SK-N-SH (cell line): ENCODE results near the gene MAB21L3. TPM values are rescaled to one million over a fixed set of nuclear protein-coding genes. Genes with fewer than 3 reads are reported as not detected.

Experiments used
- CTCF ChIA-PET: fragments of 300-600, 350-600 bp; formaldehyde crosslinking; extraction: SDS; loops from one replicate; lab custom pipeline; 2021; lab: Yijun Ruan, JAX
- POLR2A ChIA-PET: fragments of 350-600 bp; sonication (Branson Sonifier 250); formaldehyde crosslinking; extraction: SDS; loops from one replicate; lab custom pipeline; 2020; ENCODE audit warnings: antibody characterized with exemption, inconsistent platforms; lab: Yijun Ruan, JAX
- DNase-seq: peaks from one replicate; pipeline ENCODE4 v3.0.0; 2012
- H2AFZ ChIP-seq: fragments of 200-600 bp; sonication (generic); 2 replicates; pipeline ENCODE4 v1.8.1; 2016; ENCODE audit warnings: antibody characterized with exemption, mild to moderate bottlenecking, low read depth
- H3F3A ChIP-seq: fragments of 200-600 bp; sonication (generic); replicated peaks from 2 replicates; pipeline ENCODE3; 2016; ENCODE audit warnings: antibody characterized with exemption, mild to moderate bottlenecking; ENCODE audit not compliant: insufficient read depth
- H3K27ac ChIP-seq, 2 experiments: fragments of 200-500 bp in 1 of 2; fragments of 200-600 bp in 1 of 2; sonication (Bioruptor generic) in 1 of 2; sonication (generic), shearing (Covaris generic) in 1 of 2; 2 replicates each; pipeline versions ENCODE4 v1.5.1 to v1.6.1; 2014 to 2016; ENCODE audit warnings: low read depth in 2 of 2, inconsistent platforms in 1 of 2, low read length in 1 of 2, mild to moderate bottlenecking in 1 of 2, mixed read lengths in 1 of 2
- H3K27me3 ChIP-seq: fragments of 200-600 bp; sonication (generic), shearing (Covaris generic); 2 replicates; pipeline ENCODE4 v1.6.1; 2016; ENCODE audit warnings: mixed run types; ENCODE audit not compliant: insufficient read depth
- H3K36me3 ChIP-seq, 2 experiments: fragments of 200-500 bp in 1 of 2; fragments of 200-600 bp in 1 of 2; sonication (Bioruptor generic) in 1 of 2; sonication (generic) in 1 of 2; replicated peaks in 1 of 2; 2 replicates each; pipeline versions ENCODE3 to v1.5.1; 2014 to 2016; ENCODE audit warnings: low read length in 1 of 2, mild to moderate bottlenecking in 1 of 2; ENCODE audit not compliant: insufficient read depth in 2 of 2, control insufficient read depth in 1 of 2
- H3K4me1 ChIP-seq, 2 experiments: fragments of 200-500 bp in 1 of 2; fragments of 200-600 bp in 1 of 2; sonication (Bioruptor generic) in 1 of 2; sonication (generic), shearing (Covaris generic) in 1 of 2; 2 replicates each; pipeline versions ENCODE4 v1.5.1 to v1.6.1; 2014 to 2016; ENCODE audit warnings: low read depth in 1 of 2, low read length in 1 of 2, mixed run types in 1 of 2; ENCODE audit not compliant: insufficient read depth in 2 of 2, control insufficient read depth in 1 of 2
- H3K4me2 ChIP-seq: fragments of 200-600 bp; sonication (generic), shearing (Covaris generic); 2 replicates; pipeline ENCODE4 v1.6.1; 2017; ENCODE audit warnings: mixed run types
- H3K4me3 ChIP-seq, 2 experiments: fragments of 200-500 bp in 1 of 2; fragments of 200-600 bp in 1 of 2; sonication (Bioruptor generic) in 1 of 2; sonication (generic), shearing (Covaris generic) in 1 of 2; 2 replicates each; pipeline versions ENCODE4 v1.5.1 to v1.8.1; 2014 to 2016; ENCODE audit warnings: low read depth in 2 of 2, inconsistent platforms in 1 of 2, low read length in 1 of 2, mild to moderate bottlenecking in 1 of 2, mixed read lengths in 1 of 2, moderate library complexity in 1 of 2
- H3K79me2 ChIP-seq: fragments of 200-600 bp; sonication (generic); 2 replicates; pipeline ENCODE4 v1.8.1; 2017; ENCODE audit warnings: mild to moderate bottlenecking; ENCODE audit not compliant: insufficient read depth
- H3K9ac ChIP-seq: fragments of 200-600 bp; sonication (generic); 2 replicates; pipeline ENCODE4 v1.6.1; 2017; ENCODE audit warnings: mixed run types
- H3K9me2 ChIP-seq: fragments of 200-600 bp; sonication (generic); 2 replicates; pipeline ENCODE4 v1.6.1; 2017; ENCODE audit warnings: mixed run types
- H3K9me3 ChIP-seq: fragments of 200-600 bp; sonication (generic); 2 replicates; pipeline ENCODE4 v1.6.1; 2017; ENCODE audit warnings: mixed run types, mild to moderate bottlenecking, moderate library complexity
- H4K20me1 ChIP-seq: fragments of 200-600 bp; sonication (generic); 2 replicates; pipeline ENCODE4 v1.6.1; 2017; ENCODE audit warnings: mild to moderate bottlenecking, mixed run types; ENCODE audit not compliant: insufficient read depth
- CTCF ChIP-seq: fragments of 200-600 bp; sonication (generic); IDR thresholded peaks from 2 replicates; pipeline ENCODE4 v1.6.1; 2017; ENCODE audit warnings: antibody characterized with exemption, mild to moderate bottlenecking, moderate library complexity
- EP300 ChIP-seq, 2 experiments: IDR thresholded peaks; 2 replicates each; pipeline versions ENCODE4 v1.4.0 to v1.6.1; 2012; ENCODE audit warnings: borderline replicate concordance in 1 of 2, low read depth in 1 of 2, low read length in 1 of 2
- EZH2phosphoT487 ChIP-seq: fragments of 200-600 bp; sonication (generic); IDR thresholded peaks from 2 replicates; pipeline ENCODE4 v1.6.1; 2017; ENCODE audit warnings: low read depth, mixed run types, mild to moderate bottlenecking, antibody characterized with exemption, moderate library complexity, borderline replicate concordance
- FOXM1 ChIP-seq: IDR thresholded peaks from 2 replicates; pipeline ENCODE4 v1.4.0; 2012; ENCODE audit warnings: low read depth, mild to moderate bottlenecking
- GABPA ChIP-seq: IDR thresholded peaks from 2 replicates; pipeline ENCODE4 v1.4.0; 2012; ENCODE audit warnings: low read depth, mild to moderate bottlenecking
- GATA2 ChIP-seq: sonication (generic); formaldehyde crosslinking; IDR thresholded peaks from 2 replicates; pipeline ENCODE4 v1.5.0; 2020; ENCODE audit warnings: mild to moderate bottlenecking, missing genetic modification reagents
- JUND ChIP-seq: IDR thresholded peaks from 2 replicates; pipeline ENCODE4 v1.4.0; 2012
- MEF2A ChIP-seq: IDR thresholded peaks from 2 replicates; pipeline ENCODE4 v1.4.0; 2012; ENCODE audit warnings: low read depth, borderline replicate concordance
- MXI1 ChIP-seq: IDR thresholded peaks from 2 replicates; pipeline ENCODE4 v1.6.1; 2012; ENCODE audit warnings: mild to moderate bottlenecking, low read depth, low read length, improper control_type of control experiment
- NFIC ChIP-seq: IDR thresholded peaks from 2 replicates; pipeline ENCODE4 v1.4.0; 2012; ENCODE audit warnings: borderline replicate concordance
- POLR2AphosphoS5 ChIP-seq: IDR thresholded peaks from 2 replicates; pipeline ENCODE4 v1.6.1; 2012; ENCODE audit warnings: low read depth, low read length
- RAD21 ChIP-seq: IDR thresholded peaks from 2 replicates; pipeline ENCODE4 v1.6.1; 2012; ENCODE audit warnings: mild to moderate bottlenecking, low read length
- RCOR1 ChIP-seq: fragments of 150-350 bp; IDR thresholded peaks from 2 replicates; pipeline ENCODE4 v1.6.1; 2017; ENCODE audit warnings: antibody characterized with exemption, low read length
- RFX5 ChIP-seq: IDR thresholded peaks from 2 replicates; pipeline ENCODE4 v1.6.1; 2012; ENCODE audit warnings: mild to moderate bottlenecking, improper control_type of control experiment, low read length
- SIN3A ChIP-seq: IDR thresholded peaks from 2 replicates; pipeline ENCODE4 v1.6.1; 2012; ENCODE audit warnings: low read depth, mild to moderate bottlenecking, low read length, moderate library complexity, borderline replicate concordance
- SMC3 ChIP-seq: IDR thresholded peaks from 2 replicates; pipeline ENCODE4 v1.6.1; 2012; ENCODE audit warnings: low read depth, low read length, improper control_type of control experiment
- TAF1 ChIP-seq: IDR thresholded peaks from 2 replicates; pipeline ENCODE4 v1.6.1; 2012; ENCODE audit warnings: low read depth, mild to moderate bottlenecking, low read length, moderate library complexity, borderline replicate concordance
- TCF12 ChIP-seq: IDR thresholded peaks from 2 replicates; pipeline ENCODE4 v1.4.0; 2012
- YY1 ChIP-seq: IDR thresholded peaks from 2 replicates; pipeline ENCODE4 v1.4.0; 2012; ENCODE audit warnings: low read depth, mild to moderate bottlenecking
- WGBS: methylation state at CpG from one replicate; pipeline ENCODE4 v1.1.6; 2017; ENCODE audit warnings: low lambda C conversion rate; 5-methylcytosine and 5-hydroxymethylcytosine counted together
- polyA plus RNA-seq, 3 experiments: library from polyadenylated mRNA; depleted of rRNA; stranded (reverse); fragments of >200 nt; gene quantifications; 2 replicates each; pipeline ENCODE4 v1.2.3, GENCODE V29; 2012
- TF ChIP-seq, protein P1 (sequence below): IDR thresholded peaks from 2 replicates; pipeline ENCODE4; 2012
- TF ChIP-seq, protein P2 (sequence below): IDR thresholded peaks from 2 replicates; pipeline ENCODE4 v1.4.0; 2012; ENCODE audit warnings: low read depth, borderline replicate concordance
- TF ChIP-seq, protein P3 (sequence below): fragments of 150-350 bp; IDR thresholded peaks from 2 replicates; pipeline ENCODE4 v1.6.1; 2016; ENCODE audit warnings: mild to moderate bottlenecking, low read depth, low read length

MAB21L3 gene
- polyA plus RNA-seq, 1 of the 3 experiments (the other 2 are of a cell fraction): not detected

- DNase-seq: no peak
- Histone ChIP-seq H3K9me2 (peaks cover 3% of the 10 kb centered on the region; the same call in 1 of the 2 replicates), H3K9me3 (no peaks in the 10 kb centered on the region), H3F3A (no peaks in the 10 kb centered on the region), H4K20me1 (no peaks in the 10 kb centered on the region), H3K4me1 (no peaks in the 10 kb centered on the region), H3K4me2 (no peak overlapping the region), H3K79me2 (no peaks in the 10 kb centered on the region), H2AFZ (no peak overlapping the region), H3K27me3 (no peaks in the 10 kb centered on the region), H3K9ac (no peak overlapping the region), H3K4me3 (no peak overlapping the region), H3K27ac (no peak overlapping the region), H3K36me3 (no peaks in the 10 kb centered on the region)
- TF ChIP-seq GABPA (no peak), RCOR1 (no peak), EZH2phosphoT487 (no peak), FOXM1 (no peak), JUND (no peak), POLR2AphosphoS5 (no peak), RAD21 (no peak), NFIC (no peak), YY1 (no peak), TCF12 (no peak), RFX5 (no peak)
- TF ChIP-seq, protein P1, sequence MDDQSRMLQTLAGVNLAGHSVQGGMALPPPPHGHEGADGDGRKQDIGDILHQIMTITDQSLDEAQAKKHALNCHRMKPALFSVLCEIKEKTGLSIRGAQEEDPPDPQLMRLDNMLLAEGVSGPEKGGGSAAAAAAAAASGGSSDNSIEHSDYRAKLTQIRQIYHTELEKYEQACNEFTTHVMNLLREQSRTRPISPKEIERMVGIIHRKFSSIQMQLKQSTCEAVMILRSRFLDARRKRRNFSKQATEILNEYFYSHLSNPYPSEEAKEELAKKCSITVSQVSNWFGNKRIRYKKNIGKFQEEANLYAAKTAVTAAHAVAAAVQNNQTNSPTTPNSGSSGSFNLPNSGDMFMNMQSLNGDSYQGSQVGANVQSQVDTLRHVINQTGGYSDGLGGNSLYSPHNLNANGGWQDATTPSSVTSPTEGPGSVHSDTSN: no peak
- TF ChIP-seq, protein P2, sequence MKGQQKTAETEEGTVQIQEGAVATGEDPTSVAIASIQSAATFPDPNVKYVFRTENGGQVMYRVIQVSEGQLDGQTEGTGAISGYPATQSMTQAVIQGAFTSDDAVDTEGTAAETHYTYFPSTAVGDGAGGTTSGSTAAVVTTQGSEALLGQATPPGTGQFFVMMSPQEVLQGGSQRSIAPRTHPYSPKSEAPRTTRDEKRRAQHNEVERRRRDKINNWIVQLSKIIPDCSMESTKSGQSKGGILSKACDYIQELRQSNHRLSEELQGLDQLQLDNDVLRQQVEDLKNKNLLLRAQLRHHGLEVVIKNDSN: no peak
- POLR2A ChIA-PET: no interaction called here
- CTCF ChIA-PET: interaction anchor here (1.0 to 1.7 kb wide), 2 partner anchors 10 to 41 kb away, joined by 3 to 5 read pairs; no protein-coding TSS in a partner anchor
- 14% methylated on average over 1 of the region's 1 CpG for WGBS
Measured at GRCh38 chr1:116097626-116098025, 13.6 kb upstream of the MAB21L3 start.

GRCh38 chr1:116099379-116099778 is 11.8 kb upstream of the MAB21L3 start:
- CTCF ChIA-PET: interaction anchor here (1.7 kb wide), 1 partner anchor 40 kb away, joined by 5 read pairs; no protein-coding TSS in a partner anchor
- no peak overlapping the region for H3K9ac ChIP-seq
- POLR2A ChIA-PET: no interaction called here
- H3K27me3 ChIP-seq: no peaks in the 10 kb centered on the region
- H3F3A ChIP-seq: no peaks in the 10 kb centered on the region
- no peak overlapping the region for H2AFZ ChIP-seq
- H3K9me3 ChIP-seq: no peaks in the 10 kb centered on the region
- WGBS: 55% methylated on average over 4 of the region's 4 CpGs
- H3K36me3 ChIP-seq: no peaks in the 10 kb centered on the region
- no peaks in the 10 kb centered on the region for H3K79me2 ChIP-seq
- no peak for DNase-seq
- no peak overlapping the region for H3K4me2 ChIP-seq
- H3K4me3 ChIP-seq: no peak overlapping the region
- H3K27ac ChIP-seq: no peak overlapping the region
- H4K20me1 ChIP-seq: no peaks in the 10 kb centered on the region
- H3K9me2 ChIP-seq: no peaks in the 10 kb centered on the region; the same call in 1 of the 2 replicates
- no peaks in the 10 kb centered on the region for H3K4me1 ChIP-seq
- TF ChIP-seq CTCF (no peak), SMC3 (no peak), SIN3A (no peak), EP300 (IDR thresholded peaks at IDR 0.05; ENCODE audit: borderline replicate concordance in 1 of 2, low read depth in 1 of 2, low read length in 1 of 2) (no peak), MEF2A (no peak), GATA2 (CRISPR knock-in tag) (no peak), POLR2AphosphoS5 (no peak), MXI1 (no peak), TAF1 (no peak), RCOR1 (no peak)
- TF ChIP-seq, protein P2: no peak
- TF ChIP-seq, protein P3, sequence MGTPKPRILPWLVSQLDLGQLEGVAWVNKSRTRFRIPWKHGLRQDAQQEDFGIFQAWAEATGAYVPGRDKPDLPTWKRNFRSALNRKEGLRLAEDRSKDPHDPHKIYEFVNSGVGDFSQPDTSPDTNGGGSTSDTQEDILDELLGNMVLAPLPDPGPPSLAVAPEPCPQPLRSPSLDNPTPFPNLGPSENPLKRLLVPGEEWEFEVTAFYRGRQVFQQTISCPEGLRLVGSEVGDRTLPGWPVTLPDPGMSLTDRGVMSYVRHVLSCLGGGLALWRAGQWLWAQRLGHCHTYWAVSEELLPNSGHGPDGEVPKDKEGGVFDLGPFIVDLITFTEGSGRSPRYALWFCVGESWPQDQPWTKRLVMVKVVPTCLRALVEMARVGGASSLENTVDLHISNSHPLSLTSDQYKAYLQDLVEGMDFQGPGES: no peak
